SK-N-SH (cell line): Measurements from ENCODE around the gene PTPRS.

ENCODE experiments used
- CTCF ChIP-seq: fragments of 200-600 bp; sonication (generic); IDR thresholded peaks from 2 replicates; pipeline ENCODE4 v1.6.1; 2017; ENCODE audit warnings: antibody characterized with exemption, mild to moderate bottlenecking, moderate library complexity
- EP300 ChIP-seq, 2 experiments: IDR thresholded peaks; 2 replicates each; pipeline versions ENCODE4 v1.4.0 to v1.6.1; 2012; ENCODE audit warnings: borderline replicate concordance in 1 of 2, low read depth in 1 of 2, low read length in 1 of 2
- FOXM1 ChIP-seq: IDR thresholded peaks from 2 replicates; pipeline ENCODE4 v1.4.0; 2012; ENCODE audit warnings: low read depth, mild to moderate bottlenecking
- SIN3A ChIP-seq: IDR thresholded peaks from 2 replicates; pipeline ENCODE4 v1.6.1; 2012; ENCODE audit warnings: low read depth, mild to moderate bottlenecking, low read length, moderate library complexity, borderline replicate concordance
- TCF12 ChIP-seq: IDR thresholded peaks from 2 replicates; pipeline ENCODE4 v1.4.0; 2012
- ZBTB33 ChIP-seq: IDR thresholded peaks from 2 replicates; pipeline ENCODE4 v1.4.0; 2012; ENCODE audit warnings: low read depth, borderline replicate concordance

- TF ChIP-seq CTCF = no peak
- no peak for TF ChIP-seq TCF12
- TF ChIP-seq ZBTB33 = no peak
- no peak for TF ChIP-seq EP300 (IDR thresholded peaks at IDR 0.05; ENCODE audit: borderline replicate concordance in 1 of 2, low read depth in 1 of 2, low read length in 1 of 2)
- no peak for TF ChIP-seq FOXM1
- no peak for TF ChIP-seq SIN3A
Observed at GRCh38 chr19:5326545-5326944, 14.1 kb downstream of the PTPRS start.
